ENCODE measurements around the gene PTPRF.
A peak's percentile ranks its signal among the peaks of the same experiment; 100 is the strongest.
"Not testable (repeated sequence)": the region's sequence is repeated elsewhere in the genome, so short reads cannot be mapped to it uniquely, and the experiment has no call there.

PTPRF gene

GRCh38 chr1:43538969-43539368, 8.3 kb downstream of the PTPRF start:
- no peak for DNase-seq

- DNase-seq = no peak
Observed at GRCh38 chr1:43539726-43540434, 9.2 kb downstream of the PTPRF start.

- no peak for DNase-seq
Observed at GRCh38 chr1:43540653-43541071, 10.0 kb downstream of the PTPRF start.

- DNase-seq = no peak
Observed at GRCh38 chr1:43541141-43541540, 10.5 kb downstream of the PTPRF start.

- DNase-seq = no peak
Observed at GRCh38 chr1:43541721-43542401, 11.2 kb downstream of the PTPRF start.

- no peak for DNase-seq
Observed at GRCh38 chr1:43542527-43543458, 12.1 kb downstream of the PTPRF start.

GRCh38 chr1:43543567-43543966, 12.9 kb downstream of the PTPRF start:
- no peak for DNase-seq

GRCh38 chr1:43545339-43545694, 14.6 kb downstream of the PTPRF start:
- no peak for DNase-seq

GRCh38 chr1:43545695-43546387, 15.2 kb downstream of the PTPRF start:
- DNase-seq = peak; percentile 66

- no peak for DNase-seq
Observed at GRCh38 chr1:43546388-43547100, 15.9 kb downstream of the PTPRF start.

GRCh38 chr1:43547538-43548072, 16.9 kb downstream of the PTPRF start:
- DNase-seq = no peak

GRCh38 chr1:43548285-43549271, 17.9 kb downstream of the PTPRF start:
- no peak for DNase-seq

GRCh38 chr1:43549394-43549793, 18.7 kb downstream of the PTPRF start:
- not testable (repeated sequence) for DNase-seq

- DNase-seq = peak; percentile 59
Observed at GRCh38 chr1:43549921-43550597, 19.4 kb downstream of the PTPRF start.

- no peak for DNase-seq
Observed at GRCh38 chr1:43550598-43551246, 20.0 kb downstream of the PTPRF start.

- no peak for DNase-seq
Observed at GRCh38 chr1:43551396-43551888, 20.8 kb downstream of the PTPRF start.

- DNase-seq = no peak
Observed at GRCh38 chr1:43552059-43552742, 21.5 kb downstream of the PTPRF start.

- no peak for DNase-seq
Observed at GRCh38 chr1:43552813-43553212, 22.1 kb downstream of the PTPRF start.

Data from hematopoietic multipotent progenitor cell treated with erythropoietin and hydrocortisone succinate and interleukin-3 and kit ligand, for 6 days (in vitro differentiated cells).